KOPT-K1 (cell line): ENCODE results near the gene MAK.
"Not testable (repeated sequence)": the region's sequence is repeated elsewhere in the genome, so short reads cannot be mapped to it uniquely, and the experiment has no call there.

Experiments used
- H3K27ac ChIP-seq: fragments of 200-600 bp; sonication (generic); 2 replicates; pipeline ENCODE4 v1.5.1; 2016; ENCODE audit warnings: antibody characterized with exemption, mild to moderate bottlenecking, low read depth, low read length; ENCODE audit not compliant: poor library complexity, severe bottlenecking
- H3K36me3 ChIP-seq: fragments of 200-600 bp; sonication (generic); 2 replicates; pipeline ENCODE4 v1.5.1; 2017; ENCODE audit warnings: antibody characterized with exemption, mild to moderate bottlenecking, low read length, moderate library complexity; ENCODE audit not compliant: insufficient read depth
- H3K9me3 ChIP-seq: fragments of 200-600 bp; sonication (generic); 2 replicates; pipeline ENCODE4 v1.5.1; 2017; ENCODE audit warnings: antibody characterized with exemption, low read length, mild to moderate bottlenecking; ENCODE audit not compliant: insufficient read depth, poor library complexity, severe bottlenecking

MAK gene

GRCh38 chr6:10867952-10868351, 29.6 kb upstream of the MAK start:
- Histone ChIP-seq H3K36me3 (no peaks in the 10 kb centered on the region), H3K9me3 (no peaks in the 10 kb centered on the region), H3K27ac (no peak overlapping the region)

DNA sequence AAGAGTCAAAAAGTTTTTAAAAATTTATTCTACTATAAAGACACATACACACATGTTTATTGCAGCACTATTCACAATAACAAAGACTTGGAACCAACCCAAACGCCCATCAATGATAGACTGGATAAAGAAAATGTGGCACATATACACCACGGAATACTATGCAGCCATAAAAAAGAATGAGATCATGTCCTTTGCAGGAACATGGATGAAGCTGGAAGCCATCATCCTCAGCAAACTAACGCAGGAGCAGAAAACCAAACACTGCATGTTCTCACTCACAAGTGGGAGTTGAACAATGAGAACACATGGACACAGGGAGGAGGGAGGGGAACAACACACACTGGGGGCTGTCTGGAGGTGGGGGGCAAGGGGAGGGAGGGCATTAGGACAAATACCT, 28.4 kb upstream of the MAK start:
- H3K9me3 ChIP-seq, H3K36me3 ChIP-seq, H3K27ac ChIP-seq: not testable (repeated sequence)

DNA sequence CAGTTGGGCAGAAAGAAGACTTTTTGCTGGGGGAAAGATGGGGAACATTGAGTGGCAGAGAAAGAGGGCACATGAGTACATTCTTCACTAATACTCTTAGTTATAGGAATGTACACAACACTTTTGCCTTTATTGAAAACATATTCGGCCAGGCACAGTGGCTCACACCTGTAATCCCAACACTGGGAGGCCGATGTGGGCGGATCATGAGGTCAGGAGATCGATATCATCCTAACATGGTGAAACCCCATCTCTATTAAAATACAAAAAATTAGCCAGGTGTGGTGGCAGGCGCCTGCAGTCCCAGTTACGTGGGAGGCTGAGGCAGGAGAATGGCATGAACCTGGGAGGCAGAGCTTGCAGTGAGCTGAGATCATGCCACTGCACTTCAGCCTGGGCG, 24.7 kb upstream of the MAK start:
- H3K9me3 ChIP-seq, H3K36me3 ChIP-seq, H3K27ac ChIP-seq: not testable (repeated sequence)

GRCh38 chr6:10862361-10862760, 24.0 kb upstream of the MAK start:
- Histone ChIP-seq H3K9me3 (no peaks in the 10 kb centered on the region), H3K27ac (no peak overlapping the region), H3K36me3 (no peaks in the 10 kb centered on the region)

GRCh38 chr6:10861086-10861485, 22.7 kb upstream of the MAK start:
- Histone ChIP-seq H3K9me3 (no peaks in the 10 kb centered on the region), H3K27ac (no peak overlapping the region), H3K36me3 (no peaks in the 10 kb centered on the region)

- H3K36me3 ChIP-seq = no peaks in the 10 kb centered on the region
- no peak overlapping the region for H3K27ac ChIP-seq
- peaks cover 10% of the 10 kb centered on the region for H3K9me3 ChIP-seq
These were observed 18.9 kb upstream of the MAK start for GRCh38 chr6:10857259-10857658.

DNA sequence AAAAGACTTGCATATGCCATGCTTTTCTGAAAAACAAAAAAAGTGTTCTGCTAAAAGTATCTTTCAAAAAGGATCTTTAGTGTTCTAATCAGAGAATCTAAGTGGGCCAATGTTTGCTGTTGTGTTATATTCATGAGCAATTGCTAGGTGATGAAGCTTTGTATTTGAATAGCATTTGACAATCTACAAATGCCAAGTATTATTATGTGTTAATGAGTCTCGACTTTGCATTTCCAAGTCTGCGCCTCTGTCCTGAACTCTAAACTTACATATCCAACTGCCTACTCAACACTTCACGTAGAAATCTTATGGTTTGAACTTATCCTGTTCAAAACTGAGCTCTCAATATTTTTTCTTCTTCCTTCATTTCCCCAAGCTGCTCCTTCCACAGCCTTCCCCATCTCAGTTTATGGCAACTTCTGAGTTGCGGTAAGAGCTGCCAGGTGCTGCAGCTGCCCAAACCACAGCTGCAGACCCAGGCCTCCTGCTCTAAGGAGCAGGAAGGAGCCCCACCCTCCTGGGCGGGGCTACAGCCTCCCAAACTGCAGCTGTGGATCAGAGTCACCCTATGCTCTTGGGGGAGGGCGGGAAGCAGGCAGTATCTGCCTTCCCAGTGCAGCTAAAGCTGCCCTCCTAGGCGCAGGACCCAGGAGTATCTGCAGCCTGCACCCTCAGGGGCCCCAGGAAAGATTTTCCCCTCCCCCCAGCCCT, 16.7 kb upstream of the MAK start:
- peaks cover 10% of the 10 kb centered on the region for H3K9me3 ChIP-seq
- H3K27ac ChIP-seq = no peak overlapping the region
- H3K36me3 ChIP-seq = no peaks in the 10 kb centered on the region

GRCh38 chr6:10853849-10854300, 15.5 kb upstream of the MAK start:
- peaks cover 10% of the 10 kb centered on the region for H3K9me3 ChIP-seq
- not testable (repeated sequence) for H3K36me3 ChIP-seq, H3K27ac ChIP-seq

- H3K36me3 ChIP-seq = no peaks in the 10 kb centered on the region
- no peak overlapping the region for H3K27ac ChIP-seq
- peaks cover 10% of the 10 kb centered on the region for H3K9me3 ChIP-seq
These were observed 14.1 kb upstream of the MAK start for GRCh38 chr6:10852361-10852960.

DNA sequence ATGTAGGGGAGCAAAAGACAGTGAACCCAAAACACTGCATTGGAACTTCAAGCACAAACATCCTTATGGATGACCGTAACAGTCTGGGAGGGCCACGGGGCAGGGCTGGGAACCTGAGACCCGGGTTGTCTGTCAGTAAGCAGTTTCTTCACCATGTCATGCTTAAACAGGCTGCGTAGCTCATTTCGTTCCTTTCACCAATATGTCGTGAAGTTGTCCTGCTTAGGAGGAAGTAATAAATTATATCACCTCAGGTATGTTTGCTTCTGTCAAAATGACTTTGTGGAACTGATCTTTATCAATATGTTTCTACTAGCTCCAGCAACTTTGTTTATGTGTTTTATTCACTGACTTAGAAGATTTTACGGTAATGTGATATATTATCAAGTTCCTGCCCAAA, 12.4 kb upstream of the MAK start:
- Histone ChIP-seq H3K9me3 (peaks cover 10% of the 10 kb centered on the region), H3K36me3 (no peaks in the 10 kb centered on the region), H3K27ac (no peak overlapping the region)

DNA sequence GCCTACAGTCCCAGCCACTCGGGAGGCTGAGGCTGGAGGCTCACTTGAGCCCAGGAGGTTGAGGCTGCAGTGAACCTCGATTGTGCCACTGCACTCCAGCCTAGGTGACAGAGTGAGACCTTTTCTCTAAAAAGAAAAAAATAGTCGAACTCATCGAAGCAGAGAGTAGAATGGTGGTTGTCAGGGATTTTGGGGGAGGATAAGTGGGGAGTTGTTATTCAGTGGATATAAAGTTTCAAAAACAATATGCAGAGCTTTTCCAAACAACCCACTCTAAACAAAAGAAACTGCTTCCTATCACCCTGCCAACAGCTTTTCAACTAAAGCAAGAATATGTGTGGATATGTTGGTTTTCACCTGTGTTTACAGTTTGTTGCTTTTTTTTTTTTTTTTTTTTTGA, 11.6 kb upstream of the MAK start:
- peaks cover 5% of the 10 kb centered on the region for H3K9me3 ChIP-seq
- no peaks in the 10 kb centered on the region for H3K36me3 ChIP-seq
- no peak overlapping the region for H3K27ac ChIP-seq

DNA sequence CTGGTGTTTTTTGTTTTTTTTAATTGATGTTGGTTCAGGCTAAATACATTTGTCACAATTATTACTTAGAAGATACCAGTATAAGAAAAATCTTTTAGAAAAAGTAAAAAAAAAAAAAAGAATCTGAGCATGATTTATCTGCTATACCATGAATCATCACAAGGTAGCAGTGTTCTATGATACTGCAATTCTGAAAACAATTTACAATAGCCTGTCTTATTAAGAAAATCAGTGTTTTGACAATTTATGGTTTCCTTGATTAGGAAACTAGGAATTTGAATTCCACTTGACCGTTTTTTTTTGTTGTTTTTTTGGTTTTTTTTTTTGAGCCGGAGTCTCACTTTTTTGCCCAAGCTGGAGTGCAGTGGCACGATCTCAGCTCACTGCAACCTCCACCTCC, 9.3 kb upstream of the MAK start:
- Histone ChIP-seq H3K27ac (no peak overlapping the region), H3K36me3 (no peaks in the 10 kb centered on the region), H3K9me3 (no peaks in the 10 kb centered on the region)

- H3K27ac ChIP-seq = no peak overlapping the region
- no peaks in the 10 kb centered on the region for H3K36me3 ChIP-seq
- no peaks in the 10 kb centered on the region for H3K9me3 ChIP-seq
These were observed 5.2 kb upstream of the MAK start for GRCh38 chr6:10843554-10843953.

DNA sequence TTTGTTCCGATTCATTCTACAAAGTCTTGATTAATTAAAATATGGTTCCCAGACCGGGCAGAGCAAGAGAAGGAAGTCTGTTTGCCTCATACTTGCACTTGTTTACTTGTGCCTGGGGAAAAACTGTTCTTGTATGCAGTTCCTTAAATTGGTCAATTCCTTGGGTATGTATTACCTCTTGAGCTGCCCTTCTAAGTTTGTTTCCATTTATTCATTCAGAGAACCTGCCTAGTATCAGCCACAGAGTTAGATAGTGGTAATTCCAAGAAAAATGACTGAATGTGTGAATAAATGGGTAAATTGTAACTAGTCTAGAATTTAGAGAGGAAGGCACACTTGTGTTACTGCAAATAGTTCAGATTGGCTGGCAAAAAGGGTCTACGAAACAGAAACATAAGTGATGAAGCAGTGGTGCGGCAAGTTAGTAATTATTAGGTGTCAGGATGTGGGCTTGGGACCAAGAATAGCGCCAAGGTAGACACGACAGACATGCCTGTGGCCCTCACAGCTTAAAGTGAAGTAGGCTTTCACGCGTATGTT, 525 bp upstream of the MAK start:
- no peaks in the 10 kb centered on the region for H3K36me3 ChIP-seq
- no peak overlapping the region for H3K27ac ChIP-seq
- no peaks in the 10 kb centered on the region for H3K9me3 ChIP-seq

- H3K9me3 ChIP-seq = no peaks in the 10 kb centered on the region
- no peaks in the 10 kb centered on the region for H3K36me3 ChIP-seq
- H3K27ac ChIP-seq = no peak overlapping the region
These were observed 731 bp downstream of the MAK start for GRCh38 chr6:10837622-10837994.

DNA sequence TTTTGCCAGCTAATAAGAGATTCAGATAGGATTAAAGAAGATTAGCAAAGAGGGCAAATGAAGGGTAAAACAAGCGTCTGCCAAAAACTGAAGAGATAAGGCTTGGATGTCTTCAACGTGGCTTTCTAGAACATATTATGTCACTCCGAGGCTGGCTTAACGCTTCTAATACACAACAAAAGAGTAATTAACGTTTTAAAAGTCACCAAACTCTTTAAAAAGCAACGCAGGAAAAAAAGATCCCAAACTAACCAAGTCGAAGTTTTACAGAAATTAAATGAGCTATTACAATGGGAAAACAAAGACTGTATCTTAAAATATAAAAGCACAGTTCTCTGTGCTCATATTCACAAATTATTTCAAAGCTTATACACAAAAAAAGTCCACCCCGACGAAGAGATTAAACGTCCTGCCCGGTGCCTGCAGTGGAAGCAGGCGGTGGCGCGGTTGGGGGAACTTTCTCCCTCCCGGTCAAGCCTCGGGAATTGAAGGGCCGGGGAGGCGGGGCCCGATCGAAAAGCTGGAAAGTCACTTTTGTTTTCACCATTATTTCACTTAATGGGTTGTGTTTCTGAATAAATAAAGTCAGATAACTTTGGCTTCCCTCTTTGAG, 1.2 kb downstream of the MAK start:
- H3K36me3 ChIP-seq = no peaks in the 10 kb centered on the region

More for the DNA sequence above, 1.2 kb downstream of the MAK start:
- H3K27ac ChIP-seq = no peak overlapping the region
- no peaks in the 10 kb centered on the region for H3K9me3 ChIP-seq
